ENCODE results near the gene ADCY2. TPM values are rescaled to one million over a fixed set of nuclear protein-coding genes. Genes with fewer than 3 reads are reported as not detected.

ADCY2 gene
- polyA plus RNA-seq, 1 of the 3 experiments (the other 2 are of a cell fraction): not detected

DNA sequence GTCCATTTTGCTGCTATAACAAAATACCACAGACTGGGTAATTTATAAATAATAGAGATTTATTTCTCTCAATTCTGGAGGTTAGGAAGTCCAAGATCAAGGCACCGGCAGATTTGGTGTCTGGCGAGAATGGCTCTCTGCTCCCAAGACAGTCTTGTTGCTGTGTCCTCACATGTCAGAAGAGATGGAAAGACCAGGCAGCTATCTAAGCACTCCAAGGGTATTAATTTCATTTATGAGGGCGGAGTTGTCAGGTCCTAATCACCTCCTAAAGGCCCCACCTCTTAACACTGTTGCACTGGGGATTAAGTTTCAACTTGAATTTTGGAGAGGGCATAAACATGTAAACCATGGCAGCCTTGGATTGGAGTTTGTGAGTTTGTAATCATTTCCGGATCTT, 30.3 kb downstream of the ADCY2 start (continued):
- TF ChIP-seq FOXM1 (IDR thresholded peaks at IDR 0.05; ENCODE audit: low read depth) (no peak), YY1 (IDR thresholded peaks at IDR 0.05; ENCODE audit: low read depth) (no peak), MXI1 (IDR thresholded peaks at IDR 0.05; ENCODE audit: low read depth, low read length) (no peak), EZH2phosphoT487 (IDR thresholded peaks at IDR 0.05; ENCODE audit: borderline replicate concordance, low read depth) (no peak), TAF1 (IDR thresholded peaks at IDR 0.05; ENCODE audit: borderline replicate concordance, low read depth, low read length) (no peak), TCF12 (IDR thresholded peaks at IDR 0.05) (no peak)
- TF ChIP-seq, protein P1, sequence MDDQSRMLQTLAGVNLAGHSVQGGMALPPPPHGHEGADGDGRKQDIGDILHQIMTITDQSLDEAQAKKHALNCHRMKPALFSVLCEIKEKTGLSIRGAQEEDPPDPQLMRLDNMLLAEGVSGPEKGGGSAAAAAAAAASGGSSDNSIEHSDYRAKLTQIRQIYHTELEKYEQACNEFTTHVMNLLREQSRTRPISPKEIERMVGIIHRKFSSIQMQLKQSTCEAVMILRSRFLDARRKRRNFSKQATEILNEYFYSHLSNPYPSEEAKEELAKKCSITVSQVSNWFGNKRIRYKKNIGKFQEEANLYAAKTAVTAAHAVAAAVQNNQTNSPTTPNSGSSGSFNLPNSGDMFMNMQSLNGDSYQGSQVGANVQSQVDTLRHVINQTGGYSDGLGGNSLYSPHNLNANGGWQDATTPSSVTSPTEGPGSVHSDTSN (IDR thresholded peaks at IDR 0.05): no peak
- TF ChIP-seq, protein P2, sequence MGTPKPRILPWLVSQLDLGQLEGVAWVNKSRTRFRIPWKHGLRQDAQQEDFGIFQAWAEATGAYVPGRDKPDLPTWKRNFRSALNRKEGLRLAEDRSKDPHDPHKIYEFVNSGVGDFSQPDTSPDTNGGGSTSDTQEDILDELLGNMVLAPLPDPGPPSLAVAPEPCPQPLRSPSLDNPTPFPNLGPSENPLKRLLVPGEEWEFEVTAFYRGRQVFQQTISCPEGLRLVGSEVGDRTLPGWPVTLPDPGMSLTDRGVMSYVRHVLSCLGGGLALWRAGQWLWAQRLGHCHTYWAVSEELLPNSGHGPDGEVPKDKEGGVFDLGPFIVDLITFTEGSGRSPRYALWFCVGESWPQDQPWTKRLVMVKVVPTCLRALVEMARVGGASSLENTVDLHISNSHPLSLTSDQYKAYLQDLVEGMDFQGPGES (IDR thresholded peaks at IDR 0.05; ENCODE audit: low read depth, low read length): no peak

DNA sequence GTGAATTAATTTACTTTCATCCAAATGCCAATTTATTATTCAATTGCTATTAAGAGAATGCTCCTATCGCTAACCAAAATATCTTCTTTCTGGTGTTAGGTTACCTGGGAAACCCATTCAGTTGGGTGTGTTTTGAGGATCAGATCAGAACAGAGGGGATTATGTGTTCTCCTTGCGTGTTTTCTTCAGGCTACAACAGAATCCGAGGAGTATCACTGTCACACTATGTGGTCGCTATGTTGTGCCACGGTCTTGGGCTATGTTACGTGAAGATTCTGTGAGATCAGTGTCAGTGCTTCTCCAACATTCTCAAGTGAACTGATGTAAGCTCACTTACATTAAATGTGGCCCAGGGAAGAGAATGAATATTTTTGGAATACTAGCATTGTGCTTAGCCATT, 39.0 kb downstream of the ADCY2 start:
- no peak for DNase-seq
- ChIA-PET POLR2A (no interaction called here), CTCF (no interaction called here)
- H2AFZ ChIP-seq (ENCODE audit: low read depth): no peak overlapping the region
- no peak overlapping the region for H3K27ac ChIP-seq (ENCODE audit: low read depth in 2 of 2, low read length in 1 of 2)
- WGBS (ENCODE audit: low lambda C conversion rate): 3% methylated on average over 6 of the region's 6 CpGs
- H3K79me2 ChIP-seq (ENCODE audit: insufficient read depth): no peaks in the 10 kb centered on the region
- H3K9ac ChIP-seq: no peak overlapping the region
- H3K4me3 ChIP-seq (ENCODE audit: low read depth in 2 of 2, low read length in 1 of 2): no peak overlapping the region
- no peaks in the 10 kb centered on the region for H3K9me2 ChIP-seq
- H3K9me3 ChIP-seq: no peaks in the 10 kb centered on the region
- no peaks in the 10 kb centered on the region for H3F3A ChIP-seq (replicated peaks; ENCODE audit: insufficient read depth)
- no peak for TF ChIP-seq ELF1 (IDR thresholded peaks at IDR 0.05)
- TF ChIP-seq FOXJ3 (CRISPR knock-in tag; IDR thresholded peaks at IDR 0.05): no peak
- TF ChIP-seq, protein P1 (IDR thresholded peaks at IDR 0.05): no peak
- no peak for TF ChIP-seq TEAD4 (IDR thresholded peaks at IDR 0.05; ENCODE audit: borderline replicate concordance, insufficient read depth)
- H3K36me3 ChIP-seq (replicated peaks in 1 of 2; ENCODE audit: control insufficient read depth in 1 of 2, insufficient read depth in 2 of 2, low read length in 1 of 2): no peaks in the 10 kb centered on the region
- no peaks in the 10 kb centered on the region for H3K4me1 ChIP-seq (ENCODE audit: control insufficient read depth in 1 of 2, insufficient read depth in 2 of 2, low read depth in 1 of 2, low read length in 1 of 2)
- H3K4me2 ChIP-seq: no peak overlapping the region
- H4K20me1 ChIP-seq (ENCODE audit: insufficient read depth): no peaks in the 10 kb centered on the region
- no peaks in the 10 kb centered on the region for H3K27me3 ChIP-seq (ENCODE audit: insufficient read depth)

DNA sequence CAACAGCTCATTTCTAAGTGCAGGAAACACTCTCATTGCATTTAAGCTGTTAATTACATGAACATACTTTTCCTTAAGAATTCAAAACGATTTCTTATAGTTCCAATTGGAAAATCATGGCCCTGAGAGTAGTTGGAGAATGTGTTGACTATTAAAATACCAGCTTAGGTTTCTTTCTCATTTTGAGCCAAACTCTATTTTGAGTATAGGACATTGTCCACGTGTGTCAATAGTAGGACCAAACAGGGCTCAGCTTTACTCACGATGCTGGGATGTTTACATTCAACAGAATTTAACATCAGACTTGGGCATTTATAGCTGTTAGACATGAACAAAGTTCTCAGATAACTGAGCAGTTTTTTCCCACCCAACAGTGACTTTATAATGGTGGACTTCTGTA, 39.6 kb downstream of the ADCY2 start:
- Histone ChIP-seq H3K27ac (ENCODE audit: low read depth in 2 of 2, low read length in 1 of 2) (no peak overlapping the region), H3K4me2 (no peak overlapping the region), H3K4me1 (ENCODE audit: control insufficient read depth in 1 of 2, insufficient read depth in 2 of 2, low read depth in 1 of 2, low read length in 1 of 2) (no peaks in the 10 kb centered on the region), H3K4me3 (ENCODE audit: low read depth in 2 of 2, low read length in 1 of 2) (no peak overlapping the region), H3K9ac (no peak overlapping the region), H3K27me3 (ENCODE audit: insufficient read depth) (no peaks in the 10 kb centered on the region), H4K20me1 (ENCODE audit: insufficient read depth) (no peaks in the 10 kb centered on the region), H3K79me2 (ENCODE audit: insufficient read depth) (no peaks in the 10 kb centered on the region), H3K9me3 (no peaks in the 10 kb centered on the region), H2AFZ (ENCODE audit: low read depth) (no peak overlapping the region), H3K36me3 (replicated peaks in 1 of 2; ENCODE audit: control insufficient read depth in 1 of 2, insufficient read depth in 2 of 2, low read length in 1 of 2) (no peaks in the 10 kb centered on the region), H3F3A (replicated peaks; ENCODE audit: insufficient read depth) (no peaks in the 10 kb centered on the region), H3K9me2 (no peaks in the 10 kb centered on the region)
- no peak for DNase-seq
- CTCF ChIA-PET: no interaction called here
- POLR2A ChIA-PET: no interaction called here
- 3% methylated on average over 3 of the region's 3 CpGs for whole genome bisulfite sequencing (ENCODE audit: low lambda C conversion rate)
- no peak for TF ChIP-seq EP300 (IDR thresholded peaks at IDR 0.05; ENCODE audit: borderline replicate concordance in 1 of 2, low read depth in 1 of 2, low read length in 1 of 2)
- TF ChIP-seq, protein P3, sequence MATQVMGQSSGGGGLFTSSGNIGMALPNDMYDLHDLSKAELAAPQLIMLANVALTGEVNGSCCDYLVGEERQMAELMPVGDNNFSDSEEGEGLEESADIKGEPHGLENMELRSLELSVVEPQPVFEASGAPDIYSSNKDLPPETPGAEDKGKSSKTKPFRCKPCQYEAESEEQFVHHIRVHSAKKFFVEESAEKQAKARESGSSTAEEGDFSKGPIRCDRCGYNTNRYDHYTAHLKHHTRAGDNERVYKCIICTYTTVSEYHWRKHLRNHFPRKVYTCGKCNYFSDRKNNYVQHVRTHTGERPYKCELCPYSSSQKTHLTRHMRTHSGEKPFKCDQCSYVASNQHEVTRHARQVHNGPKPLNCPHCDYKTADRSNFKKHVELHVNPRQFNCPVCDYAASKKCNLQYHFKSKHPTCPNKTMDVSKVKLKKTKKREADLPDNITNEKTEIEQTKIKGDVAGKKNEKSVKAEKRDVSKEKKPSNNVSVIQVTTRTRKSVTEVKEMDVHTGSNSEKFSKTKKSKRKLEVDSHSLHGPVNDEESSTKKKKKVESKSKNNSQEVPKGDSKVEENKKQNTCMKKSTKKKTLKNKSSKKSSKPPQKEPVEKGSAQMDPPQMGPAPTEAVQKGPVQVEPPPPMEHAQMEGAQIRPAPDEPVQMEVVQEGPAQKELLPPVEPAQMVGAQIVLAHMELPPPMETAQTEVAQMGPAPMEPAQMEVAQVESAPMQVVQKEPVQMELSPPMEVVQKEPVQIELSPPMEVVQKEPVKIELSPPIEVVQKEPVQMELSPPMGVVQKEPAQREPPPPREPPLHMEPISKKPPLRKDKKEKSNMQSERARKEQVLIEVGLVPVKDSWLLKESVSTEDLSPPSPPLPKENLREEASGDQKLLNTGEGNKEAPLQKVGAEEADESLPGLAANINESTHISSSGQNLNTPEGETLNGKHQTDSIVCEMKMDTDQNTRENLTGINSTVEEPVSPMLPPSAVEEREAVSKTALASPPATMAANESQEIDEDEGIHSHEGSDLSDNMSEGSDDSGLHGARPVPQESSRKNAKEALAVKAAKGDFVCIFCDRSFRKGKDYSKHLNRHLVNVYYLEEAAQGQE (IDR thresholded peaks at IDR 0.05; ENCODE audit: low read depth, low read length): no peak
- TF ChIP-seq GABPA (IDR thresholded peaks at IDR 0.05; ENCODE audit: low read depth): no peak
- TF ChIP-seq FOXJ3 (CRISPR knock-in tag; IDR thresholded peaks at IDR 0.05): no peak
- TF ChIP-seq, protein P1 (IDR thresholded peaks at IDR 0.05): no peak
- TF ChIP-seq MXI1 (IDR thresholded peaks at IDR 0.05; ENCODE audit: low read depth, low read length): no peak
- TF ChIP-seq, protein P4, sequence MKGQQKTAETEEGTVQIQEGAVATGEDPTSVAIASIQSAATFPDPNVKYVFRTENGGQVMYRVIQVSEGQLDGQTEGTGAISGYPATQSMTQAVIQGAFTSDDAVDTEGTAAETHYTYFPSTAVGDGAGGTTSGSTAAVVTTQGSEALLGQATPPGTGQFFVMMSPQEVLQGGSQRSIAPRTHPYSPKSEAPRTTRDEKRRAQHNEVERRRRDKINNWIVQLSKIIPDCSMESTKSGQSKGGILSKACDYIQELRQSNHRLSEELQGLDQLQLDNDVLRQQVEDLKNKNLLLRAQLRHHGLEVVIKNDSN (IDR thresholded peaks at IDR 0.05; ENCODE audit: borderline replicate concordance, low read depth): no peak
- no peak for TF ChIP-seq SMC3 (IDR thresholded peaks at IDR 0.05; ENCODE audit: low read depth, low read length)
- no peak for TF ChIP-seq RAD21 (IDR thresholded peaks at IDR 0.05; ENCODE audit: low read length)

All from SK-N-SH (cell line).